Vagina (tissue), 2 donors: Measurements from ENCODE around the gene ARHGAP31. TPM values are rescaled to one million over a fixed set of nuclear protein-coding genes. Genes with fewer than 3 reads are reported as not detected.

Source experiments
- DNase-seq, 2 donors: peaks; one replicate each; pipeline ENCODE4 v3.0.0-alpha.2; 2017; ENCODE audit errors: extremely low spot score in 2 of 2
- H3K27ac ChIP-seq: fragments of 200-600 bp; sonication (generic); one replicate; pipeline ENCODE4 v1.5.1; 2019
- H3K27me3 ChIP-seq: fragments of 200-600 bp; sonication (generic); one replicate; pipeline ENCODE4 v1.5.1; 2019
- H3K36me3 ChIP-seq, 2 donors: fragments of 200-600 bp; sonication (generic); one replicate each; pipeline ENCODE4 v1.5.1; 2017 to 2019
- H3K4me1 ChIP-seq: fragments of 200-600 bp; sonication (generic); one replicate; pipeline ENCODE4 v1.5.1; 2019
- H3K4me3 ChIP-seq, 2 donors: fragments of 200-600 bp; sonication (generic); 1 replicate in 1 of 2; 2 replicates in 1 of 2; pipeline ENCODE4 v1.5.1; 2016 to 2019
- H3K9me3 ChIP-seq: fragments of 200-600 bp; sonication (generic); one replicate; pipeline ENCODE4 v1.5.1; 2019
- POLR2A ChIP-seq, 2 donors: fragments of 450-650 bp; IDR thresholded peaks; one replicate each; pipeline ENCODE4 v1.6.1; 2017; ENCODE audit warnings: antibody characterized with exemption in 2 of 2, mild to moderate bottlenecking in 2 of 2, moderate library complexity in 2 of 2
- POLR2AphosphoS5 ChIP-seq, 2 donors: sonication (generic); formaldehyde crosslinking; IDR thresholded peaks; one replicate each; pipeline ENCODE4 v1.9.0; 2017; ENCODE audit warnings: antibody characterized with exemption in 2 of 2, mild to moderate bottlenecking in 2 of 2, low read depth in 1 of 2; ENCODE audit not compliant: insufficient read depth in 1 of 2
- intact Hi-C: fragments of 100-400 bp; cut with DNase I; formaldehyde crosslinking; loops from one replicate; pipeline ENCODE4 v1.15.1; 2023
- total RNA-seq: library from RNA; depleted of rRNA; stranded (reverse); fragments of >200 nt; gene quantifications from one replicate; pipeline ENCODE4 v1.2.3, GENCODE V29; 2016
- TF ChIP-seq, protein P1 (sequence below), 3 experiments: fragments of 450-650 bp in 2 of 3; fragments of 200-600 bp in 1 of 3; sonication (generic) in 1 of 3; IDR thresholded peaks; one replicate each; pipeline ENCODE4 v1.5.1; 2017 to 2019; ENCODE audit warnings: antibody characterized with exemption in 3 of 3, mild to moderate bottlenecking in 2 of 3, moderate library complexity in 2 of 3

ARHGAP31 gene
- total RNA-seq, 1 donor from 2014 or later: 13.0 TPM

DNA sequence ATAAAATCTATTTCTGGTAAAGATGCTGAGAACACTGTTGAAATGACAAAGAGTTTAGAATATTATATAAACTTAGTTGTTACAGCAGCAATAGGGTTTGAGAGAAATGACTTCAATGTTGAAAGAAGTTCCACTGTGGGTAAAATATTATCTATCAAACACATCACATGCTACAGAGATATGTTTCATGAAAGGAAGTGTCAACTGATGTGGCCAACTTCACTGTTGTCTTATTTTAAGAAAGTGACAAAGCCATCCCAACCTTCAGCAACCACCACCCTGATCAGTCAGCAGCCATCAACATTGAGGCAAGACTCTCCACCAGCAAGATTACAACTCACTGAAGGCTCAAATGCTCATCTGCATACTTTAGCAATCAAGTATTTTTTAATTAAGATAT, 149.0 kb downstream of the ARHGAP31 start:
- TF ChIP-seq POLR2AphosphoS5 (IDR thresholded peaks at IDR 0.05; ENCODE audit: insufficient read depth in 1 of 2, low read depth in 1 of 2) (no peak), POLR2A (IDR thresholded peaks at IDR 0.05) (no peak)
- TF ChIP-seq, protein P1, sequence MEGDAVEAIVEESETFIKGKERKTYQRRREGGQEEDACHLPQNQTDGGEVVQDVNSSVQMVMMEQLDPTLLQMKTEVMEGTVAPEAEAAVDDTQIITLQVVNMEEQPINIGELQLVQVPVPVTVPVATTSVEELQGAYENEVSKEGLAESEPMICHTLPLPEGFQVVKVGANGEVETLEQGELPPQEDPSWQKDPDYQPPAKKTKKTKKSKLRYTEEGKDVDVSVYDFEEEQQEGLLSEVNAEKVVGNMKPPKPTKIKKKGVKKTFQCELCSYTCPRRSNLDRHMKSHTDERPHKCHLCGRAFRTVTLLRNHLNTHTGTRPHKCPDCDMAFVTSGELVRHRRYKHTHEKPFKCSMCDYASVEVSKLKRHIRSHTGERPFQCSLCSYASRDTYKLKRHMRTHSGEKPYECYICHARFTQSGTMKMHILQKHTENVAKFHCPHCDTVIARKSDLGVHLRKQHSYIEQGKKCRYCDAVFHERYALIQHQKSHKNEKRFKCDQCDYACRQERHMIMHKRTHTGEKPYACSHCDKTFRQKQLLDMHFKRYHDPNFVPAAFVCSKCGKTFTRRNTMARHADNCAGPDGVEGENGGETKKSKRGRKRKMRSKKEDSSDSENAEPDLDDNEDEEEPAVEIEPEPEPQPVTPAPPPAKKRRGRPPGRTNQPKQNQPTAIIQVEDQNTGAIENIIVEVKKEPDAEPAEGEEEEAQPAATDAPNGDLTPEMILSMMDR (IDR thresholded peaks at IDR 0.05): no peak
- intact Hi-C loops: no loop called here
- Histone ChIP-seq H3K36me3 (peaks cover 0 to 51% of the 10 kb centered on the region in 2 donors), H3K4me1 (no peaks in the 10 kb centered on the region), H3K27me3 (no peaks in the 10 kb centered on the region), H3K9me3 (no peaks in the 10 kb centered on the region), H3K27ac (no peak overlapping the region), H3K4me3 (no peak overlapping the region)
- no peak for DNase-seq

DNA sequence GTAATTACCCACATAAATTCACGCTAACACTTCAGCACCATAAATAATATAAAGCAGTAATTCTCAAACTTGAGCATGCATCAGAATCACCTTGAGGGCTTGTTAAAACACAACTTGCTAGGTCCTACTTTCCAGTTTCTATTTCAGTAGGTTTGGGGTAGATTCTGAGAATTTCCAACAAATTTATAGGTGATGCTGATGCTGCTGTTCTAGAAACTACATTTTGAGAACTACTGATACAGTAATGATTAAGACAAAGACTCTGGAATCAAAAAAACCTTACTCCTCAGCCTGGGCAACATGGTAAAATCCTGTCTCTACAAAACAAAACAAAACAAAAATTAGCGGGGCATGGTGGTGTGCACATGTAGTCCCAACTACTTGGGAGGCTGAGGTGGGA, 150.4 kb downstream of the ARHGAP31 start:
- DNase-seq: no peak
- TF ChIP-seq, protein P1 (IDR thresholded peaks at IDR 0.05): no peak
- TF ChIP-seq POLR2A (IDR thresholded peaks at IDR 0.05): no peak
- TF ChIP-seq POLR2AphosphoS5 (IDR thresholded peaks at IDR 0.05; ENCODE audit: insufficient read depth in 1 of 2, low read depth in 1 of 2): no peak
- H3K9me3 ChIP-seq: no peaks in the 10 kb centered on the region
- H3K4me1 ChIP-seq: no peaks in the 10 kb centered on the region
- no peak overlapping the region for H3K27ac ChIP-seq
- no peak overlapping the region for H3K4me3 ChIP-seq
- intact Hi-C loops: no loop called here
- peaks cover 0 to 62% of the 10 kb centered on the region in 2 donors for H3K36me3 ChIP-seq
- no peaks in the 10 kb centered on the region for H3K27me3 ChIP-seq

DNA sequence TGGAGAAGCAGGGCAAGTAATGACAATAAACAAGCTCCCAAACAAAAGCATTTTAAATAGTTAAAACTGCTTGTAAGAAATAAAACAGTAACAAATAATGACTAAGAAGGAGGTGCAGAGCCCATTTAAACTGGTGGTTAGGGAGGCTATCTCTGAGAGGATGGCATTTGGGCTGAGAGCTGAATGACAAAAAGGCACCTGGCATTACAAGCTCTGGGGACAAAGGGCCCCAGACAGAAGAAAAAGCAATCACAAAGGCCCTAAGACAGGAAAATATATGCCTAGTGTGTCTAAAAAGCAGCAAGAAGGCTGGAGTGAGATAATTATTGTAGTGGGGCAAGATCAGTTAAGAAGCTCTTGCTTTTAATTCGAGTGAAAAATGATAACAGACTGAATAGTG, 159.6 kb downstream of the ARHGAP31 start:
- H3K27ac ChIP-seq: no peak overlapping the region
- H3K9me3 ChIP-seq: no peaks in the 10 kb centered on the region
- DNase-seq: no peak
- no peak overlapping the region for H3K4me3 ChIP-seq
- intact Hi-C loops: no loop called here
- no peak for TF ChIP-seq POLR2A (IDR thresholded peaks at IDR 0.05)
- TF ChIP-seq POLR2AphosphoS5 (IDR thresholded peaks at IDR 0.05; ENCODE audit: insufficient read depth in 1 of 2, low read depth in 1 of 2): no peak
- TF ChIP-seq, protein P1 (IDR thresholded peaks at IDR 0.05): no peak
- H3K36me3 ChIP-seq: peaks cover 0 to 64% of the 10 kb centered on the region in 2 donors
- no peaks in the 10 kb centered on the region for H3K27me3 ChIP-seq
- peaks cover 15% of the 10 kb centered on the region for H3K4me1 ChIP-seq

DNA sequence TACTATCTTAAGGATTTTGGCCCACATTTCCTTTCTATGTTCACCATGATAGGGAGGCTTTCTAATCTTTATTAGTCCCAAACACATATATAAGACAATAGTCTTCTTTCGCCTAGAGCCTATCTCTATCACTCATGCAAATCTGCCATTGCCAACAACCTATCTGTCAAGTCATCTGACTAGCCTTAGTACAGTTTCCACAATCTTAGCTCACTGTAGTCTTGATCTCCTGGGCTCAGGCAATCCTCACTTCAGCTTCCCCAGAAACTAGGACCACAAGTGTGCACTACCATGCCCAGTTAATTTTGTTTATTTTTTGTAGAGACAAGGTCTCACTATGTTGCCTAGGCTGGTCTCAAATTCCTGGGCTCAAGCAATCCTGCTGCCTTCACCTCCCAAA, 162.3 kb downstream of the ARHGAP31 start:
- intact Hi-C loops: no loop called here
- no peaks in the 10 kb centered on the region for H3K9me3 ChIP-seq
- H3K4me1 ChIP-seq: peaks cover 28% of the 10 kb centered on the region
- H3K36me3 ChIP-seq: peaks cover 0 to 65% of the 10 kb centered on the region in 2 donors
- no peak overlapping the region for H3K27ac ChIP-seq
- H3K27me3 ChIP-seq: no peaks in the 10 kb centered on the region
- H3K4me3 ChIP-seq: no peak overlapping the region
- no peak for DNase-seq
- no peak for TF ChIP-seq POLR2A (IDR thresholded peaks at IDR 0.05)
- no peak for TF ChIP-seq POLR2AphosphoS5 (IDR thresholded peaks at IDR 0.05; ENCODE audit: insufficient read depth in 1 of 2, low read depth in 1 of 2)
- TF ChIP-seq, protein P1 (IDR thresholded peaks at IDR 0.05): no peak

DNA sequence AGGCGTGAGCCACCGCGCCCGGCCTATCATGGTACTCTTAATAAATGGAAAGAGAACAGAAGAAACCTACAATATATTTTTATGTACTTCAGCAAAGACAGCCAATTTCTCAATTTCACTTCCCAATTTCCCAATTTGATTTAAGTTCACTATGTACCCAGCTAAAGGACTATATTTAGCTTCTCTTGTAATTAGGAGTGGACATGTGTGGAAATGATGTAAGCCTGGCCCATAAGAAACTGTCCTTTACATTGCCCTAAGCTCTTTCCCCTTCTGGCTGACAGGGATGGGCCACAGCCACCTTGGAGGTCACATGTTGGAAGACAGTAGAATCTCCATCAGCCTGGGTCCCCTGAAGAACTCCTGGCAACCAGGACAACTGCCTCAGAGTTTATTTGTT, 163.1 kb downstream of the ARHGAP31 start:
- Histone ChIP-seq H3K36me3 (peaks cover 0 to 66% of the 10 kb centered on the region in 2 donors), H3K27me3 (no peaks in the 10 kb centered on the region), H3K27ac (no peak overlapping the region), H3K9me3 (no peaks in the 10 kb centered on the region), H3K4me1 (peaks cover 35% of the 10 kb centered on the region), H3K4me3 (no peak overlapping the region)
- TF ChIP-seq, protein P1 (IDR thresholded peaks at IDR 0.05): no peak
- TF ChIP-seq POLR2A (IDR thresholded peaks at IDR 0.05) (no peak), POLR2AphosphoS5 (IDR thresholded peaks at IDR 0.05; ENCODE audit: insufficient read depth in 1 of 2, low read depth in 1 of 2) (no peak)
- no peak for DNase-seq
- intact Hi-C loops: no loop called here
